OCI-M2 (cell line): ENCODE data around the gene ACBD6.

Source experiments
- DNase-seq: peaks from one replicate; lab custom pipeline; 2025; ENCODE audit not compliant: unreplicated experiment; lab: John Stamatoyannopoulos, UW

The ACBD6 gene

DNA sequence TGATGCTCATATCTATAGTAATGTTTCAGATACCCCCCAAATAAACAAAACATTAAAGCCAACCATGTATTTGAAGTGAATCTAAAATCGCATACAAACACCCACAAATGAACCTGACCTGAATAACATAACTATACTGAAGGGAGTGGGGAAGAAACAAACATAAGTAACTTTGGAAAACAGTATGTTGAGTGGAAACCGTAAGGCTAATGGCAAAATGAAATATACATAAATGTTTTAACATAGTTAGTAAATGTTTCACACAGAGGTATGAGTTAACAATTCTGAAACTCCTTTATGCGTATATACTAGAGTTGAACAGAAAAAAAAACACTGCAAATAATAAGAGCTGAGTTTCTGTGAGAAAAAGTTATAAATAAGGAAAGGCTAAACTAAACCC is 125.6 kb downstream of the ACBD6 start:
- DNase-seq: no peak

DNA sequence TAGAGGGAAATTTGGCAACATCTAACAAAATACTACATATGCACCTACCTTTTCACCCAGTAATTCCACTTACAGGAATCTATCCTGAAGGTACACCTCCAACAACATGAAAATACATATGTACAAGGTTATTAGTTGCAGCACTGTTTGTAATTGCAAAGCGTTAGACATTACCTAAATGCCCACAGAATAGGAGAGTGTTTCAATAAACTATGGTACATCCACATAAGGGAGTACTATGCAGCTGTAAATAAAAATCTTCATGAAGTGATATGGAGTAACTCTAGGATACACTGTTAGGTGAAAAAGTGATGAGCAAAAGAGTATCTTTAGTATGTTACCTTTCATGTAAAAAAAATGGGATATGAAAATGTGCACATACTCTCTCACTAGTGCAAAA is 126.1 kb downstream of the ACBD6 start:
- DNase-seq: no peak

DNA sequence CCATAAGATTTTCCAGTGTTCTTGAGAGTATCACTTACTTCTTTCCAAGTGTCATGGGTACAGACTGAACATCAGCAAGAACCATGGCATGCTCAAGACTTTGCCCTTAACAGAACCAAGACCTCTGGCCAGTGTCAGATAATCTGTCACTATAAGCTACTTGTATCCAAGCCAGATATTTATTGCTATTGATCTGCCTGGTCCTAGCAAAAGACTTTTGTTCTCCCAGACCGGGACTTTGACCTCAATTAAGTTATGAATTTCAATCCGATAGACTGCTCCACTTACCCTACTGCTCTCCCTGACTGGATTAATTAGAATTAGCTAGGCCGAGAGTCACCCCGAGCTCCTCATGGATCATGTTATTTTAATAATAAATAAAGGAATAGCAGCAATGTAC is 129.6 kb downstream of the ACBD6 start:
- no peak for DNase-seq

DNA sequence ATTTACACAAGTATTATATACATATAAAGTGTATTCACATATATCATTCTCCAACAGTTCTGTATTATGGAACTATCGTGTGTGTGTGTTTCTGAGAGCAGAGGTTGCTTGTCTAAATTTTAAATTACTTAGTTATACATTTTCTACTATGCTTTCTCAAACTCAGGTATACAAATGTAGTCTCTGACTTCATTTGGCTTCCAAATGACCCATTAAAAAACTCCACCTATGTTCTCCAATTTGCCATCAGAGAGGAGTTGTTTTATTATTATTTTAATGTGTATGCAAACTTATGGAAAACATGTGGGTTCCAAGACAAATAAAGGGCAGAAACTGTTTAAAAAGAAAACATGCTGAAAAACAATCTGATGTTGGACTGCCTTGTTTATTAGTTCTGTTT is 131.8 kb downstream of the ACBD6 start:
- no peak for DNase-seq

DNA sequence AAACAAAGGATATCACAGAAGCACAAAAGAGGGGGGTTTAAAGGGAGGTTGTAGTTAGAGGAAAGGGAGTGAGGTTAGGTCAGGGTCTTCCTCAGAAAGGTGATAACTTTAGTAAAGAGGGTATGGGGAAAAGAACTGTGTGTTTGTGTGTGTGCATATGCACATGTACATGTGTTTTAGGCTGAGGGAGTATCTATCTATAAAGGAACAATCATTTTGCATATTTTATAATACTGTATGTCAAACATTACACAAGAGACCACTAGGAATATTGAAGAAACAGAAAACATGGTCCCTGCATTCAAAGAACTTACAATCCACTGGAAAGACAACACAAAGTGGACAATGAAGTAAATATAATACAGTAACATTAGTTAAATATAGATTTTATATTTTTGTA is 132.2 kb downstream of the ACBD6 start:
- no peak for DNase-seq

DNA sequence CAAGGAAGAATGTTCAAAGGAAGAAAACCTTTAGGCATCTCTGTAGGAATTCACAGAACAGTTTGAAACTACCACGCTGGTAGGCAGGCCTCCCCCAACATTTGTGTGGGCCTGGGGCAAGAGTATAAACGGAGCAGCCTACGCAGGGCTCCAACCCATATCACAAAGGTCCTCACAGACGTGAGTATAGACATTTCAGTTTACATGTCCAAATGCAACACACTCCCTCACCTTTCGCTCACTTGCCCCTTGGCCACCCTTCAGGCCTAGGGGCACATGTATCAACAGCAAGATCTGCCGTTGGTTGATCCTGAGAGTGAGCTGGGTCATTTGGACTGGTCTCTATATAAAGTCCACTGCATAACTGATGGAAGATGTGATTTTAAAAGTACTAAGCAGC is 133.3 kb downstream of the ACBD6 start:
- no peak for DNase-seq

DNA sequence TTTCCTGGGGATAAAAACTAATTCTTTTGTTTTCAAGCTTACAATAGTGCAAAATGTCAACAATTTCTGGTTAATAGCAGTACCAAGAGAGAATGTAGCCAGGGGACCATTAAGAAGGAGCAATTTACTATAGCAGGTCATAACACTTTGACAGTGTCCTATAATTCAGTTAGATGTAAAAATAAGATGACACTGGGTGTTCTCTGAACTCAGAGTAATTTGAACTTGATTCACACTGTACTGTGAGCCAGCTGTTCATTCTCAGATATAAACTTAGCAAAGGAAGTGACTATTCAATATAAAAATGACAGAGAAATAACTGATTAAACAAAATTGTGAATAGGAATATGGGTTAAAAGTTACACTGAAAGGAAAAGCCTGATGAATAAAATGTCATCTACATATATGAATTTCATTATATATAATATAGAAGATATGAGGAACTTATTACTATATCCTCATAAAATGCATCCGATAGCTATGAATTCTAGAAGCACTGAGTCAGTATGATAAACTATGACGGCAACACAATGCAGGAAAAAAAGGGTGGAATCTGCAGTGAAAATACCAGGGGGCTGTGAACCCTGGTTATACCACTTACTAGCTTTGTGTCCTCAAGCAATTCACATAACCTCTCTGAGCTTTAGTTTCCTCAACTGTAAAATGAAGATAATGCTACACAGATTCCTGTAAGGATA is 135.9 kb downstream of the ACBD6 start:
- no peak for DNase-seq

DNA sequence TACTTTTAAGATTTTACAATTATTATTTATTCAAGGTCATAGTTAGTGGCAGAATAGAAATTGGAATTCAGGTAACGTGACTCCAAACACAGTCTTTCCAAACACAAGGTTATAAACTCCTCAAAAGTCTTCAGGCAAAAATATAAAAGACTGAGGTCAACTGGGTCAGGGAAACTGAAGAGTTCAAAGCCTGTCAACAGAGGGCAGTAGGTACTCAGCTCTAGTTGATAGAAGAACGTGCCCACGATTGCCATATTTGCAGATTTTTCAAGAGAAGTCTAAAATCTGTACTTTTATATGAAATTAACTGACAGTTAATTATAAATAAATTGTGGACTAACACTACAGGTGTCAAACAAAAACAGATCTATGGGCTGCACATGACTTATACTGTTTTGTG is 137.3 kb downstream of the ACBD6 start:
- DNase-seq: no peak

DNA sequence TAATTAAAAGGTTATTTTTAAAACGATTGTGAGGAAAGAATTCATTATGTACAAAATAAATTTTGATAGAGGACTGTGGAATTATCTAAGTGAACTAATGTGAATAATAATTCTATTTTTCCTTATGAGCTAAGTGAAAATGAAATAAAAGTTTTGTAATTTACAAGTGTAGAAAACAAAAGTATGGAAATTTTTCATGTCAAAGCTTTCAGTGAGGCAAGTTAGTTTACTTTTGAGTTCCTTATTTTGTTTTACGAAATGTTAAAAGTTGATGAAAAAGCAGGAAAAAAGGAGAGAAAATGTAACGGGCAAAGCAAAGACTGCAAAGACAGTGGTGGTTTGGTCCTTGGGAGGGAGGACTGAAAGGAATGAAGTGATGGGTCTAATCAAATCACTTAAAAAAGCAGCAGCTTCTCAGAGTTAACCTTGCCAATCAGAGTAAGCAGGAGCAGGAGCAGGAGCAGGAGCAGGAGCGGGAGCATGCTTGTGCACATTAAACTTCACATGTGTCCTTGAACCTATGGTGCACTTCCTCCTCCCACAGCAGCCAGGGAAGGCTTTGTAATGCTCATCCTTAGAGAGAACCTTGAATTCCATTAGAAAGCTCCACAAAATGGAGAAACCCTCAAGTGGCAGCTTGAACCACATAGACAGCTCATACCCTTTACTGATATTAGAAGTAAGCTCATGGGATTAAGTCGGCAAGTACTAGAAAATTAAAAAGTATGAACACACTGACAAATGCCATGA is 139.0 kb downstream of the ACBD6 start:
- no peak for DNase-seq

DNA sequence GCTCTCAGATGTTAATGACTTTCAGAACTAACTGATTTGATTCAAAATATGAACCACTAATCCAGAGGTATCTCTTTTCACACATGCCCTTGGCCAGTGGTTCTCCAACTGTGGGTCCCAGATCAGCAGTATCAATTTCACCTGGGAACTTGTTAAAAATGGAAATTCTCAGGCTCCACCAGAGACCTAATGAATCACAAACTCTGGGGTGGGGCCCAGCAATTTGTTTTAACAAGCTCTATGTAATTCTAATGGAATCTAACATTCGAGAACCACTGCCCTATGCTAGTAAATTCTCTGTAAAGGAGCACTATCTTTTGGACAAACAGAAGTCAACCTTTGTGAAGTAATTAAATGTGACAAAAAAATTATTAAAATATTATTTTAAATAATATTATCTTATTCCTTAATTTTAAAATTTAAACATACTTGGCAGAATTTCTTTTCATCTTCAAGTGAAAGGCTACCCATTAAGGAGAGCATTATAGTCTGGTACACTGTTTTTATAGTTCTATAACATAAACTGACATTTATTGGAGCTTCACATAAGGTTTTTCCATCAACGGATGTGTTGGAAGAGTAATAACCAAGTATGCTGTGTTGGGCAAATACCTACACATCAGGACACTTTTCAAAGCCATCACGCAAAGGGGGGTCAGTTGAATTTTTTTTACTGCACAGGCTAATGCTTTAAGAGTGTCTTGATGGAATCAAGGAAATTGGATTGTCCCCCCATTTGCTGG is 141.9 kb downstream of the ACBD6 start:
- no peak for DNase-seq

DNA sequence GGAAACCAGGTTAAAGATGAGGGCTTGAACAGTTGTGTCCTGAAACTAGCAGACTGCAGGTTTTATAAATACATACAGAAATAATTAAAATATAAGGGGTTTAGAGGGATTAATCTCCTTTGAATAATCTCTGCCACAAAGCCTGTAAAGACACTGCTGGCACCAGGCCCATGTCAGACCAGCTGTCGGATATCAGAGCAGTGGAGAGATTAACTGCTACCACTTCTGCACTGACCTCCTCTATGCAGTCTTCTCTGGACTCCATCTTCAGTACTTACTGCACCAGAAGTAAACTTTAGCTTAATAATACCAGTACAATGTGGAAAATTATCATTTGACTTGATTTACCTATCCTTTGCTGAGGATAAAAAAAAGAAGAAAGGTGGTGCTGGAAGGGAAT is 143.7 kb downstream of the ACBD6 start:
- DNase-seq: no peak

DNA sequence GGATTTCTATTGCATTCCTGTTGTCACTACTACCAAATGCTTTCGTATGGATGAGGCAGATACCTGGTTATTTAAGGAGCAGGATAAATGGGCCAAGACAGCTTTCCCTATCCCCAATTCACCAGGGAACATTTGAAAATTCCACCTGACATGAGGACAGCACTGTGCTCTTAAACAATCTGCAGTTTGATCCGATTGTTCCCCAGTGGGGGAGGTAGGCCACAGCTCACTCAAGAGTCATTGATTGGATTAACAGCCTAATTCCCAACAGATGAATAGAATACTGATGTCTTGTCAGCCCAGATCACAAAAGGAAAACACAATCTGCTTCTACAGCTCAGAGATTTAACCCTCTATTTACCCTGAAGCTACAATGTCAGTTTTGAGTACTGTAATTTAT is 148.4 kb downstream of the ACBD6 start:
- no peak for DNase-seq

DNA sequence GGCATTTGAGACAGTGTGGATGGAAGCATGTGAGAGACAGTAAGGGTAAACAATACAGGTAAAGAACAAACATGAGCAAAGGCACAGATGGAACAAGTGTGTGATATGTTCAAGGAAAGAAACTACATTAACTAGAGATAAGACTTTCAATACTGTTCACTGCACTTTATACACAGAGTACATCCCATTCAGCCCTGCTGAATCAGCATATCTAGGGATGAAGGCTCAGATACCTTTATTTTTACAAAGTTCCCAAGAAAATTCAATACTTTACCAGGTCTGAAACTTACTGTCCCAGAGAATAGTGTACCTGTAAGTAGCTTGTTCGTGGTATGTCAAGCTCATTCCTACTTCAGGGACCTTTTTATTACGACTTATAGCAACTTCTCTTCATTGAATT is 149.8 kb downstream of the ACBD6 start:
- no peak for DNase-seq

DNA sequence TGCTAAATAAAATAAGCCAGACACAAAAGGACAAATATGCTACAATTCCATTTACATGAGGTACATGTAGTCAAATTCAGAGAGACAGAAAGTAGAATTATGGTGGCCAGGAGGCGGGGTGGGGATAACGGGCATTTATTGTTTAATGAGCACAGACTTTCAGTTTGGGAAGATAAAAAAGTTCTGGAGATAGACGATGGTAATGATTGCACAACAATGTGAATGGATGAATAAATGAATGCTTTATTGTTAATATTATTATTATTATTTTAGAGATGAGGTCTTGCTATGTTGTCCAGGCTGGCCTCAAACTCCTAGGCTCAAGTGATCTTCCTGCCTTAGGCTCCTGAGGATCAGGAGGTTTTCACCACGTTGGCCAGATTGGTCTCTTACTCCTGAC is 150.4 kb downstream of the ACBD6 start:
- no peak for DNase-seq

DNA sequence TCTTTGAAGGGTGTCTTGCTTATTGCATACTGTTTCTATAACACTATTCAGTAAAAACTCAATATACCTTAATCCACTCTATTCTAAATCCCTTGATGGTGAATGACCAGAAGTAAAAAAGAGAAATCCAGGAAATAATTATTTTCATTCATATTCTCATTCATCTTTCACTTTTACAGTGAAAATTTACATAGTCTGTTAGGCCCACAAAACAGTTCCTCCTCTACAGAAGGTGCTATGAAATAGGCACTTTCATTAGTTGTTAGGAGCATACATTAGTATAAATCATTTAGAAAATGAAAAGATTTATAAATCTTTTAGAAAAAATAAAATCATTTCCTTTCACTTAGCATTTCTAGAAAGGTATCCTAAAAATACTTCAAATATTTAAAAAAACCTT is 157.2 kb downstream of the ACBD6 start:
- no peak for DNase-seq

DNA sequence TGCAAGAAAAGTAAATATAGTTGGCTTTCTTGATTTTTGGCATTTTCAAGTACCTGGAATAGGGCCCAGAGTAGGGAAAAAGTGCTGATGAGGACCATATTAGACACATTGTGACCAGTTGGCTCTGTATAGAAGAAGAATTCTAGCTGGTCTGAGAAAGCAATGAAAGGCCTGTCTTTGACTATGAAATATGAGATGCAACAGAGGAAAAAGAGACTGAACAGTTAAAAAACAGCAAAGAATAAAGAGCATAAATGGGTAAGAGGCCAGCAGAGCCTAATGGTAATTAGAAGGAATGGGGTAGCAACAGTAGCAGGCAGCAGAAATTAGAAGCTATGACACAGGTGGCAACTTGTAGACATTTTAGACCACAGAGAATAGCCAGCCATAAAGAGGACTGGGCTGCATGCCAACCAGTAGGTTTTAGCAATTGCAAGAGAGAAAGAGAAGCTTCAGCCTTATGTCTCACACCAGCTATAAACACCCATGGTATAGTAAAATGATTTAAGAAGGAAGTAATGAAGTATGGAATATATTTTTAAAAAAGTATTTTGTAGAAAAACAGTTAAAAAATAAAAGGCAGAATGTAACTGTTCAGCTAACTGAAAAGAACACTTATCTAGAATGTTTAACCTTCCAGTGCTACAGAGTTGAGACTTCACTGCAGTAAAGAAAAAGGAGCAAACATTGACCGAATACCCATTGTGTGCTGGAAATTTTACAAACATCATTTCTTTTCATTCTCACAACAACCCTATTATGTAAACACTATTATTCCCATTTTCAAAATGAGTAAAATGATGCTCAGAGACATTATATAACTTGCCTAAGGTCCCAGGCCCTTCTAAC is 158.2 kb downstream of the ACBD6 start:
- DNase-seq: no peak

DNA sequence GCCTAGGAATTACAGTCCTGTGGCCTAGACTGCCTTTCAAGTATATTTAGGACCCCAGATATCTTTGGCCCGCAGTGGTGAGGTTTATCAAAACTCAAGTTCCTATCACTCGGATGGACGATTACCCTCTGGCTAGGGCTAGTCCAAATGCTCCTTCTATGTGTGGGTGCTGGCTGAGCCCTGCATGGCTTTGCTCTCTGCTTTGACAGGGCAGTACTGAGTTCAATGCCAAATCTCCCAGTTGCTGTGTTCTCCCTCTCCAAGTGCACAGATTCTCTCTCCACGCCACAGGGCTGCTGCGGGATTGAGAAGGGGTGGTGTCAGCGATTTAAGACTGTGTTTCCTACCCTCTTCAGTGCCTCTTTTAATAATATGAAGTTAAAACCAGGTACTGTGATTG is 175.3 kb downstream of the ACBD6 start:
- DNase-seq: no peak

DNA sequence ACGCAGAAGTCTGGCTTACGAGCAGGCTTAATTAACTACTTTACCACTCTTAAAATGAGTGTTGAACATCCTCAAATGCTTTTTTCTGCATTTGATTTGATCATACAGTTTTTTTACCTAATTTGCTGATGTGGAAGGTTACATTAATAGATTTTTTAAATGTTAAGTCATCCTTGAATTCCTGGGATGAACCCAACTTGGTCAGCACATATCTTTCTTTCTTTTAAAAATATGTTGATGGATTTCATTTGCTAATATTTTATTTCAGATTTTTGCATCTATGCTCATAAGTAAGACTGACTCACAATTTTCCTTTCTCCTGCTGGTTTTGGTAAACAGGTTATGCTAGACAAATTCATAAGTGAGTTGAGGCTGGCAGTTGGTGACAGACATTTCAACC is 189.5 kb downstream of the ACBD6 start:
- no peak for DNase-seq

DNA sequence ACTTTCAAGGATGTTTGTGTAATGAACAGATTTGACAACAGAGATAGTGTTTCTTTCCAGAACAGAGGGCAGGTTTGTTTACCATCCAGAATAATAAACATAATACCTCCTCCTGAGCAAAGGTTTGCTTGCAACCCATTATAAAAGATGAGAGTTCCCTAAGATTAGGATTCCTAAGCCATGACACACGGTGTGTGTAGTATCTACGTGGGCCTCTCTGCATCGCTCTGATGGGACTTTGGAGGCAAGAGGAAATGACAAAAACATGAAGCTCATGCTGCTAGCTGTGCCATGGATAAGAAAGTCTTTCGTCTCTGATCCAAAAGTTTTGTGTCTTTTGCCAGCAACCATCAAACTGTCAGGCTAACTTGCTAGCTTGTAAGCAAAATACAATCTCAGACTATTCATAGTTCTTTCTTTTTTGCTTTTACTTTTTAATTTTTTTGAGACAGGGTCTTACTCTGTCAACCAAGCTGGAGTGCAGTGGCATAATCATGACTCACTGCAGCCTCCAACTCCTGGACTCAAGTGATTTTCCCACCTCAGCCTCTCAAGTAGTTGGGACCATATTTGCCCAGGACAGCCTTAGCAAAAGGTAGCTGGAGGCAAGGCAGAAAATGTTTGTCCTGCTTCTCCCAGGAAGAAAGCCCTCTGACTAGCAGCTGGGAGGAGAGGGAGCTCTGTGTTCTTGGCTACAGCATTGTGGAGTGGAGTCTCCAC is 191.2 kb downstream of the ACBD6 start:
- no peak for DNase-seq

DNA sequence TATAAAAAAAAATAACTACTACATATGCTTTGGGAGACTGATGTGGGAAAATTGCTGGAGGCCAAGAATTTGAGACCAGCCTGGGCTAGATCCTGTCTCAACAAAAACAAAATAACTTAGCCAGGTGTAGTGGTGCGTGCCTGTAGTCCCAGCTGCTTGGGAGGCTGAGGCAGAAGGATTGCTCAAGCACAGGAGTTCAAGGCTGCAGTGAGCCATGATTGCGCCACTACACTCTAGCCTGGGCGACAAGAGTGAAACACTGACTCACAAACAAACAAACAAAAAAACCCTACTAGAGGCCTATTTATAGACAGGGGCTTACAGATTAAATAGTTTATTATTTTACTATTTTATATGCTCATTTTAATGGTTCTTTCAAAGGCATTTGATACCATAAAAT is 192.3 kb downstream of the ACBD6 start:
- no peak for DNase-seq

DNA sequence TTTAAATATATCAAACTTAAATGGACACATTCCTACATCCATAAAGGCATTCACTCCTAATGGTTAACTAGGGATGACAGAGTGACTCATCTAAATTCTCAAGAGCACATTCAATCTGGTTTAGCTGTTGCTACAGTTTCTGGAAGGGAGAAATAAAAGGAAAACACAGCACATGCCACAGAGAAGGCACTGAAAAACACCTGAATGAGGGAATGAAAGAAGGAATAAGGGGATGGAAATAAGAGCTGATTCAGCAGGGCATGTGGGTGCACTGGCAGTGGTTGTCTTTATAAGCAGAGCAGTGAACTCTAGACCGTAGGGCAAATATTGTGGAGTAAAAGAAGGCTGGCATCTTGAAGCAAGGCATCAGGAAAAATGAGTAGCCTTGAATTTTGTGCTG is 193.0 kb downstream of the ACBD6 start:
- no peak for DNase-seq
